BE2C (cell line): ENCODE data around the gene SMC6.

ENCODE experiments used
- DNase-seq: peaks from one replicate; pipeline ENCODE4 v3.0.0-alpha.2; 2020
- H3K27me3 ChIP-seq: fragments of 250-450 bp; sonication (Bioruptor Pico); 2 replicates; pipeline ENCODE4 v1.5.1; 2020; ENCODE audit warnings: mild to moderate bottlenecking
- H3K36me3 ChIP-seq: fragments of 250-450 bp; sonication (Bioruptor Pico); 2 replicates; pipeline ENCODE4 v1.5.1; 2020; ENCODE audit warnings: mild to moderate bottlenecking
- H3K4me1 ChIP-seq: fragments of 250-450 bp; sonication (Bioruptor Pico); 2 replicates; pipeline ENCODE4 v1.5.1; 2020
- H3K4me3 ChIP-seq: 2 replicates; pipeline ENCODE4 v1.5.1; 2011; ENCODE audit warnings: low read depth, low read length
- H3K9me3 ChIP-seq: fragments of 250-450 bp; sonication (Bioruptor Pico); 2 replicates; pipeline ENCODE4 v1.5.1; 2020
- CTCF ChIP-seq: IDR thresholded peaks from 2 replicates; pipeline ENCODE4 v1.5.1; 2012; ENCODE audit warnings: mild to moderate bottlenecking, low read depth, low read length

Gene SMC6

GRCh38 chr2:17628349-17629261 is 125.0 kb downstream of the SMC6 start:
- no peak for TF ChIP-seq CTCF
- H3K36me3 ChIP-seq: no peaks in the 10 kb centered on the region
- no peaks in the 10 kb centered on the region for H3K27me3 ChIP-seq
- no peak overlapping the region for H3K4me3 ChIP-seq
- H3K9me3 ChIP-seq: no peaks in the 10 kb centered on the region
- no peak for DNase-seq
- no peaks in the 10 kb centered on the region for H3K4me1 ChIP-seq

- Histone ChIP-seq H3K36me3 (no peaks in the 10 kb centered on the region), H3K4me1 (no peaks in the 10 kb centered on the region), H3K9me3 (no peaks in the 10 kb centered on the region), H3K27me3 (no peaks in the 10 kb centered on the region), H3K4me3 (no peak overlapping the region)
- no peak for DNase-seq
- TF ChIP-seq CTCF: no peak
These were observed 126.2 kb downstream of the SMC6 start for GRCh38 chr2:17627434-17627833.

GRCh38 chr2:17626986-17627385 is 126.6 kb downstream of the SMC6 start:
- no peak overlapping the region for H3K4me3 ChIP-seq
- no peak for DNase-seq

GRCh38 chr2:17625446-17625845 is 128.2 kb downstream of the SMC6 start:
- no peak for TF ChIP-seq CTCF
- no peaks in the 10 kb centered on the region for H3K36me3 ChIP-seq
- H3K4me1 ChIP-seq: no peaks in the 10 kb centered on the region
- no peak overlapping the region for H3K4me3 ChIP-seq
- no peak for DNase-seq
- no peaks in the 10 kb centered on the region for H3K27me3 ChIP-seq
- H3K9me3 ChIP-seq: no peaks in the 10 kb centered on the region

More at GRCh38 chr2:17626986-17627385, 126.6 kb downstream of the SMC6 start:
- Histone ChIP-seq H3K4me1 (no peaks in the 10 kb centered on the region), H3K9me3 (no peaks in the 10 kb centered on the region), H3K36me3 (no peaks in the 10 kb centered on the region), H3K27me3 (no peaks in the 10 kb centered on the region)
- TF ChIP-seq CTCF: no peak

GRCh38 chr2:17621781-17622180 is 131.8 kb downstream of the SMC6 start:
- Histone ChIP-seq H3K36me3 (no peaks in the 10 kb centered on the region), H3K4me3 (no peak overlapping the region), H3K27me3 (no peaks in the 10 kb centered on the region), H3K4me1 (no peaks in the 10 kb centered on the region), H3K9me3 (no peaks in the 10 kb centered on the region)
- TF ChIP-seq CTCF: no peak
- DNase-seq: no peak

- Histone ChIP-seq H3K27me3 (no peaks in the 10 kb centered on the region), H3K9me3 (no peaks in the 10 kb centered on the region; the same call in 1 of the 2 replicates), H3K36me3 (no peaks in the 10 kb centered on the region), H3K4me1 (no peaks in the 10 kb centered on the region), H3K4me3 (no peak overlapping the region)
- TF ChIP-seq CTCF: no peak
- no peak for DNase-seq
These were observed 132.8 kb downstream of the SMC6 start for GRCh38 chr2:17620841-17621240.
